GM12878 (cell line): ENCODE measurements around the gene CDC5L. TPM values are rescaled to one million over a fixed set of nuclear protein-coding genes. Genes with fewer than 3 reads are reported as not detected.

Experiments
- CBFB ChIP-seq: IDR thresholded peaks from 2 replicates; pipeline ENCODE4 v1.6.1; 2016; ENCODE audit warnings: antibody characterized with exemption, low read depth
- CHD1 ChIP-seq: IDR thresholded peaks from 2 replicates; pipeline ENCODE4 v1.6.1; 2012; ENCODE audit warnings: low read depth, low read length, improper control_type of control experiment
- E2F4 ChIP-seq: IDR thresholded peaks from 2 replicates; pipeline ENCODE4 v1.6.1; 2012; ENCODE audit warnings: low read depth, low read length, improper control_type of control experiment
- EP300 ChIP-seq, 2 experiments: fragments of 150-350 bp in 1 of 2; IDR thresholded peaks; 2 replicates each; pipeline ENCODE4 v1.6.1; 2011 to 2012; ENCODE audit warnings: low read depth in 2 of 2, low read length in 2 of 2, borderline replicate concordance in 1 of 2, improper control_type of control experiment in 1 of 2, inconsistent platforms in 1 of 2; ENCODE audit not compliant: control insufficient read depth in 1 of 2
- ZNF687 ChIP-seq: fragments of 450-650 bp; IDR thresholded peaks from 2 replicates; pipeline ENCODE4 v1.6.1; 2017; ENCODE audit warnings: mild to moderate bottlenecking, moderate library complexity
- polyA plus RNA-seq, 11 experiments: library from polyadenylated mRNA; depleted of rRNA in 4 of 11; unstranded in 6 of 11; stranded (reverse) in 5 of 11; fragments of >200 nt; fragmentation: Nextera tagmentation in 4 of 11; fragmentation: Illumina TruSeq in 1 of 11; extraction: Ambion mirVana in 4 of 11; extraction: Trizol in 1 of 11; gene quantifications; 1 replicate in 1 of 11; 2 replicates in 10 of 11; pipeline versions ENCODE4 v1.2.1 to v1.2.3, GENCODE V29; 2011 to 2016; ENCODE audit warnings: inconsistent platforms in 2 of 11, missing spikeins in 2 of 11, low read depth in 1 of 11
- total RNA-seq, 4 experiments: library from RNA; depleted of rRNA in 3 of 4; stranded (reverse); fragments of >200 nt in 3 of 4; fragmentation: Illumina TruSeq in 1 of 4; extraction: Trizol in 1 of 4; gene quantifications; 2 replicates each; pipeline versions ENCODE4 v1.2.1 to v1.2.3, GENCODE V29; 2013 to 2021

The CDC5L gene
- total and polyA plus RNA-seq, 10 of the 15 experiments (the other 5 are each of a cell fraction or from before 2014, with no cell fraction given) = 13.2 to 29.4 (median 18.8) TPM

GRCh38 chr6:44438827-44439226 is 51.3 kb downstream of the CDC5L start (continued):
- TF ChIP-seq ZNF687 (no peak), EP300 (IDR thresholded peaks at IDR 0.05; ENCODE audit: borderline replicate concordance in 1 of 2, control insufficient read depth in 1 of 2, low read depth in 2 of 2, low read length in 2 of 2) (no peak), CBFB (no peak), E2F4 (no peak), CHD1 (no peak)
